GM19099 (cell line): ENCODE measurements around the gene PHRF1.

Source experiments
- POLR2A ChIP-seq: IDR thresholded peaks from 3 replicates; pipeline ENCODE4 v1.6.1; 2011; ENCODE audit warnings: low read depth; ENCODE audit not compliant: insufficient read length; ENCODE audit errors: extremely low read depth

Gene PHRF1

DNA sequence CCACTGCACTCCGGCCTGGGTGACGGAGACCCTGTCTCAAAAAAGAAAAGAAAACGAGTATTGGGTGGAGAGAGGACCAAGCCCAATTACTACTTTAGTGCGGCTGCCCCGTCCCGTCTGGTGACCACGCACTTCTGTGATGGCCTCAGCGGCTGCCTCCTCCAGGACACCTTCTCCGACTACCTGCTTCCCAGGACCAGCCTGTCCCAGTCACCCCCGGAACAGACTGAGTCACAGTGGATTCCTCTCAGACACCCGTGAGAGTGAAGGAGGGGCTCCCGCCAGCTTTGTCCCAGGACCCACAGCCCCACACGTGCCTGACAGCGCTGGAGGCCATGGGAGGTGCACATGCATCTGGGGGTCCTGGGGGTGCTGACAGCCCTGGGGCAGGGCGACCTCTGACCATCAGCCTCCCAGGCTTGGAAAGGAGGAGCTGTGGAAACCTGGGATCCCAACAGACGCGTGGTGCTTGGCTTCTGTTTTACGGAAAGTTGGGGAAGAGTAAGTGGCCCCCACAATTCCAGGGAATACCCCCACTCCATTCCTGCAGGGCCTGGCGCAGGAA lies 65.6 kb downstream of the PHRF1 start:
- no peak for TF ChIP-seq POLR2A

DNA sequence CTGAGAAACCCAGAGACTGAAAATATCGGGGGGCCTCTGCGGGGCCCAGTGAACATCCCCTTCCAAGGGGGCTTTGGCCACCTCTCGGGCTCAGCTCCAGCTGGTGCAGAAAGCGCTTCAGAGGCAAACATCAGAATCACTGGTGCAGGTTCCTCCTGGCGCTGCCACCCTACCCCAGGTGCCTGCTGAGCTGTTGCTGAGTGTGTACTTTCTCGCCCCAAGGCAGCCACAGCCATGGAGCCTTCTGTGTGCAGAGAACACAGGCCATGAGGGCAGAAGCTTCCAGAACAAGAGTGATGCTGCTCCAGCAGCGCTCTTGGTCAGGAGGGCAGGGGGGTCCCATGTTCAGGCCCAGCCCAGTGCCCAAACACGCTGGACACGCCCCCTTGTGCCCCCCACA lies 67.1 kb downstream of the PHRF1 start:
- no peak for TF ChIP-seq POLR2A

DNA sequence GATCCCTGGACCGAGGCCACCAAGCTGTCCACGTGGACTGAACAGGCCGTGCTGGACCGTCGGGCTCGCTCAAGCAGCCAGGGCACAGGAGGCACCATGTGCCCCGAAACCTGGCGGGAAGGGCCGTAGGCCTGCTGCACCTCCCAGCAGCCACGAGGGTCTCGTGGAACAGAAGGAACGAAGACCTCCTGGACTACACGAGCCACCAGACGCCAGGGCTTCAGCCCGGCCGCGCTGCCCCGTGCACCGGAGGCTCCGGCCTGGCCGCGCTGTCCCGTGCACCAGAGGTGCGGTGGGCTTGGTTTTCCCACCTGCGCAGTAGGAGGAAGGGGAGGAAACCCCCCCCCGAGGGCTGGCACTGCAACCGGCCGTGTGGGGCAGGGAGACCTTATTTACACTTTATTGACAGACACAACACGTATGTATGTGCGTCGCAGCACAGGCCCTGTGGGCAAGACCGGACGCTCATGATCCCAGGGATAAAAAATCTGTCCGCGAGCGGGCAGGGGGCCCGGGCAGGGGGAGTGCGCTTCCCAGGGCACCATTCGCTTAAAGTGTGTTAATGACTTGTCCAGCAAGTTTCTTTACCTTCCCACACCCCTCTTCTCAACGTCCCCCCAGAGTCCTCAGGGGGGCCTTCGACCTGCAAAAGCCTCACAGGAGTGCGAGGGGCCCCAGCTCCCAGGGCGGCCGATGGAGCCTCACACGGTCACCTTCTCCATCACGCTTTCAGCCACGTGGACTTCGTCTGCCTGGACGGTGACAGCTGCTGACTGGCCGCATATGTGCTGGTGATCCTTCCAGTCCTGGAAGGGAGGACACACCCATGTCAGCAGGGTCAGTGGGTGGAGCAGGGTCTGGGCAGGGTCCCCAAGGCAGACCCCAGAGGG lies 67.8 kb downstream of the PHRF1 start:
- no peak for TF ChIP-seq POLR2A

DNA sequence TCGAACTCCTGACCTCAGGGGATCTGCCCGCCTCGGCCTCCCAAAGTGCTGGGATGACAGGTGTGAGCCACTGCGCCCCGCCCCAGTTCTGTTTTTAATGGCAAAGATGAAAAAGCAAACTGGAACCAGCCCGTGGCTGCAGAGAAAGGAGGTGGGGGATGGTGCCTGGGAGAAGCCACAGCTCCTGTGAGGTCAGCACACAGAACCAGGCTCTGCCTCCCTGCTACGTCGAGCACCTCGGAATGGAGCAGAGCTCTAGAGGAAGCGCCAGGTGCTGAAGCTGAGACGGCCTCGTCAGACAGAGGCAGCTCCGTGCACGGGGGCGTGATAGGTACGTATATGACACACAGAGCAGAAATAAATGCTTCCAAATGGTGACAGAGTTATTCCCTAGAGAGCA lies 69.3 kb downstream of the PHRF1 start:
- TF ChIP-seq POLR2A, result no peak

DNA sequence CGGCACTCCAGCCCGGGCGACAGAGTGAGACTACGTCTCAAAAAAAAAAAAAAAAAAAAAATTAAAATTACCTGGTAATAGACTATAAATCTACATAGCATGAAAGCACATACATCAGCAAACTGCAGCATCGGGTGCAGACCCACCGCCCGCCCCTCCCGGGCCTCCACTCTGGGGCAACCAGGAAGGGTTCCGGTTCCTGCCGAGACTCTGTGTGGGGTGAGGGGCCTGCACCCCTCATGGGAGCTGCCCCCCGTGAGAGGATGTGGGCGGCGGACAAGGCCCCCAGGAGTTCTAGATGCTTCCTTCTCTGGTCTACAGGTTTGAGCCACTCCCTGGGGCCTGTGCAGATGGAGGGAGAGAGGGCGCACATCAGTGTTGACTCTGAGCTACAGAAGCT lies 69.9 kb downstream of the PHRF1 start:
- TF ChIP-seq POLR2A, result no peak

DNA sequence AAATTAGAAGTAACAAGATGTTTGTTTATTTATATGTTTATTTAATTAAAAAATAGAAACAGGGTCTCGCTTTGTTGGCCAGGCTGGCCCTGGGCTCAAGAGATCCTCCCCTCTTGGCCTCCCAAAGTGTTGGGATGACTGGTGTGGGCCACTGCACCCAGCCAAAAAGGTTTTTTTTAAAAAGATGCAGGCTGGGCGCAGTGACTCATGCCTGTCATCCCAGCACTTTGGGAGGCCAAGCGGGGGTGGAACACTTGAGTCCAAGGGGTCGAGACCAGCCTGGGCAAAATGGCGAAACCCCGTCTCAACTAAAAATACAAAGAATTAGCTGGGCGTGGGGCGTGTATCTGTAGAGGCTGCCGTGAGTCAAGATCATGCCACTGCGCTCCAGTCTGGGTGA lies 74.2 kb downstream of the PHRF1 start:
- TF ChIP-seq POLR2A, result no peak

DNA sequence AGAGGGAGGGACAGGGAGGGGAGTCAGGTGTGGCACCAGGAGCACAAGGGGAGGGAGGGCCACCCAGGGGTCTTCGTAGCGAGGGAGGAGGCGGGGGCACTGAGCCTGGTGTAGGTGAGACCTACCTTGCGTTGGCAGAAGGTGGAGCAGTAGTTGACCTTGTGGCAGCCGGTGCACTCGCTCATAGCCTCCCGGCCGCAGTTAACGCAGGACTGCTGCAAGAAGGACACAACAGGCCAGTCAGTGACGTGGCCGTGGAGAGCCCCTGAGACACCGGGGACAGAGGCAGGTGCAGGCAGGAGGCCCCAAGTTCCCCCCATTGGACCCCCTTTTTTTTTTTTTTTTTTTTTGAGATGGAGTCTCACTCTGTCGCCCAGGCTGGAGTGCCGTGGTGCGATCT lies 77.6 kb downstream of the PHRF1 start:
- TF ChIP-seq POLR2A, result no peak

DNA sequence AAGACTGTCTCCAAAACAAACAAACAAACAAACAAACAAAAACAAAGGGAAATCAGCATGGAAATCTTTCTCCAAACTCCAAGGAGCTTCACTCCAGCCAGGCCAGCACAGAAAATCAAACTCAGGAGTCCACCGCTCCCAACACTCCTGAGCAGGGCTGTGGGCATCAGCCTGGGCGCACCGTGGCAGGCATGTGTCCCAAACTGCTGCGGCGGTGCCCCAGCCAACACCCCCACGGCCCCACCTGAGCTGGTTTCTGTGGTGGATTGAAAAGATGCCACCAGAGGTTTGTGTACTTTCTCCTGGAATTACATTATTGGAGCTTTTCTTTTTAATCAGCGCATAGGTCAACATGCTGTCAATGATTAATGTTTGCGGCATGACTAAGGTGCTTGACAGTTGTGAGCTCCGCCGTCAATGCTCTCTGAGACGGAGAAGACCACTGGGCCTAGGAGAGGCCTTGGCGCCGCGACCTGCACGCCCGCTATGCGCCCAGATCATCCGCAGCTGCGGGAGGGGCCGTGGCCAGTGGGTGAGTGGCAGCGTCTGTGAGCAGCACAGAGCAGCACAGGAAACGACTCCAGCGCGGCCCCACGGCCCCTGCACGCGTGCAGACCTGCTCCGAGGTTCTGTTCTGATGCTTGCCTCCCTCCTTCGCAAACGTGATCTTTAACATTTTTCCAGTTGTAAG lies 78.9 kb downstream of the PHRF1 start:
- no peak for TF ChIP-seq POLR2A

DNA sequence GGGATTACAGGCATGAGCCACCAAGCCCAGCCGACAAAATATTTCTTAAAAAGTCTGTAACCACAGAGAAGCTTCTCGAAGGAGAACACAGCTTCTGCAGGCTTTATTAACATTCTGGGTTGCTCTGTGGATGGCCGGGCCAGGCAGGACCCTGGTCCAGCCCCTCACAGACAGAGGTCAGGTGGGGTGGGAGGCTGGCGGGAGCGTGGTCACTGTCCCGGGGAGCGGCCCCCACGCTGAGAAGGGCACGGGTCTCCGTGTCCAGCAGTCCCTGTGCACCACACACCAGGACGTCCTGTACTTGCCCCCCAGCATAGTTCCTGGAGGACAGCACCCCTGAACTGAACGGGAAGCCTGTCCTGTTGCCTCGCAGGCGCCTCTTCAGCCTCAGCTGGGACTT lies 80.2 kb downstream of the PHRF1 start:
- no peak for TF ChIP-seq POLR2A

DNA sequence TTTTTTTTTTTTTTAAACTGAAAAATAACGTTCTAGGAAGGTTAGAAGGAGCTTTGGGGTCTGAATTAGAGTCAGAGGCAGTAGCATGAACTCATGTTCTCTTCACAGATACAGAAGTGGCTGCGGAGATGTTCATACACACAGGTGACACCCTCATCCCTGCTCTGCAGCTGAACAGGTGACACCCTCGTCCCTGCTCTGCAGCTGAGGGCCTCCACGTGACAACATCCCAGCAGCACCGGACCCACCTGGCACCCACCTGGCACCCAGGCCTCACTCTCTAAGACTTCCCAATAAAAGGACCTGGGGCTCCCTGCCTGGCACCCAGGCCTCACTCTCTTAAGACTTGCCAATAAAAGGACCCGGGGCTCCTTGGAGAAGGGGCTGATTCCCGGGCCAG lies 80.6 kb downstream of the PHRF1 start:
- no peak for TF ChIP-seq POLR2A

DNA sequence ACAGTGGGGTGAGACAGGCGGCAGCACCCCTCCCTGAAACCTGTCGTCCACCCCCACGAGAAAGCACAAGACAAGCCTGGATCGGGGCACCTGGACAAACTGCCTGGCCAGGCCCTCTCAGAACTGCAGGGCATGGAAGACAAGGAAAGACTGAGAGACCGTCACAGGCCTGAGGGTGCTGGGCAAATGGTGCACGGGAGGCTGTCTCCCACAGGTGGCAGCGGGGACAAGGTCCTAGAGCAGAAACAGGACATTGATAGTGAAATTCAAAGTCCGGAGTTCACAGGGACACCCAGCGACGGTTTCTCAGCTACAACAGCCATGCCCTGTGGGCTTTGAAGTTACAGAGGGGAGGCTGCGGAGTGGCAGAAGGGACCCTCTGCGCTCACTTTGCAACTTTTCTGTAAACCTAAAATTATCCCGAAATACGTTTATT lies 81.4 kb downstream of the PHRF1 start:
- no peak for TF ChIP-seq POLR2A

DNA sequence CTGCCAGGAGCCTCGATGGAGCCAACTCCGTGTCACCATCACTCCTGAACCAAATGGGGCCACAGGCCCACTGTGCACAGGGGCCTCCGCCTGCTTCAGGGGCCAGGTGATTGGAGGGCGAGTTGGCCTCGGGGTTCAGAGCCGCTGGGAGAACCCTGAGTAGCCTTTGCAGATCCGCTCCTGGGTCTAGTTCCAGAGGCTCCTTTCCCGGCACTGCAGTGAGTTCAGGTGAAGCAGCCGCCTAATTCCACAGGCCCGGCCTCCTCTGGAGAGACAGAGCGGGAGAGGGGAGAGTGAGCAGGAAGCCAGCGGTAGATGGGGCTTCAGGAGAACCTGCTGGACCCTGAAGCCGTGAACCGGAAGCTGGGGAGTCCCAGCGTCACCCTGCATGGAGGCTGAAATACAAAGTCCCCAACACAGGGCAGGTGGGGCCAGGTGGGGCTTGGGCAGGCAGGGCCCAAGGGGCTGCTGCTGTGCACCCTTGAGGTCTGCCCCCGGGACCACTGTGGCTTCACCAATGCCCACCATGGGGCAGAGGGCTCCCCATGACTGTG lies 83.3 kb downstream of the PHRF1 start:
- no peak for TF ChIP-seq POLR2A

DNA sequence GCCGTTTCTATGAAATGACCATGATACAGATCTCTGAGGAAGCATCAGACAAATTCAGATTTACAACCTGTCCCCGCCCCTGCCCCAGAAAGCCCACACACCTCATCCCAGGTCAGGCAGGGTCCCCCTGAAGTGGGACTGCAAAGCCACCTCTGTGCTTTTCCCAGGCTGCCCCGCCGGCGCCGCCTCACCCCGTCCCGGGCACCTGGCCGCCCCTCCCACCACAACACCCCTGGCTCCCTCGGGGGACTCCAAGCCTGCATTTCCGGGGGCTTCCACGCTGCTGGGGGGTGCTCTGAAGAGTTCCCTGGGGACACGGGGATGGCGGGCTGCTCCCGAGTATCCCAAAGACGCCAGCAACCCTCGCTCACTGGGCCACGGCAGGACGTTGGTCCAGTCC lies 84.0 kb downstream of the PHRF1 start:
- no peak for TF ChIP-seq POLR2A

DNA sequence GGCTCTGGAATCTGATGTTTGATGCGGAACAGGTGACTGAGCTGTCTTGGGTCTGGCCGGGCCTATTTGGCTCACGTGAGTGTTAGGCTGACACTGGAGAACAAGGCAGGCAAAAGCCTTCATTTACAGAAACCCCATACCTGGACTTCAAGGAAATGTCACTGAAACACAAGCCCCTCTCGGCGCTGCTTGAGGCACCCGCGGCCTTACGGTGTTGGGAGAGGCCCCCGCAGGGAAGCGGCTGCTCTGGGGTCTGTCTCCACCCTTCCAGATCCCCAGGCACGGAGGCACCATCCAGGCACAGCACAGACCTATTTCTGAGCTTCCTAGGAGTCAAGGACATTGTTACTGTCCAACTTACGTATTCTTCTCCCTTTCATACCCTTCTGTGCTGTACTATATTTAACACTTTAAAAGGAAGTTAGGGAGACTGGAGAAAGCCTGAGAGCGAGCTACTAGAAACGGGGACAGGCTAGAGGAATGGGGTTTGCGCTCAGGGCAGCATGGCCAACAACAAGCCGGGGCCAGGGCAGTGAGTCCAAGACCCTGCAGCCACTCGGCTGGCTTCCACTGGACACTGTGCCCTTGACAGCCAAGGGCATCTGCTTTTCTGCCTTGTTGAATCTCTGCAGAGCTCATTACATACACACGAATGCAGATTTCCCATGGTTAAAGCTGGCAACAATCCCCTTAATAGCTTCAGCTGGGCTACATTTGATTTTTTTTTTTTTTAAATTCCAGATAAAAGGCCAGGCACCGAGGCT lies 84.6 kb downstream of the PHRF1 start:
- no peak for TF ChIP-seq POLR2A
